Hematopoietic multipotent progenitor cell treated with erythropoietin and hydrocortisone succinate and interleukin-3 and kit ligand, for 17 days (in vitro differentiated cells): Measurements from ENCODE around the gene C5AR1.
"Not testable (repeated sequence)": the region's sequence is repeated elsewhere in the genome, so short reads cannot be mapped to it uniquely, and the experiment has no call there.

Experiments
- DNase-seq: peaks from one replicate; pipeline ENCODE4 v3.0.0-alpha.2; 2015; ENCODE audit warnings: low spot score

Gene C5AR1

GRCh38 chr19:47309608-47310007 is at the start of gene C5AR1:
TSS of gene C5AR1 (plus strand) at chr19:47309861. CDS start at chr19:47309896, 35 bp downstream.
- peak; percentile 62 for DNase-seq

- no peak for DNase-seq
Observed at GRCh38 chr19:47260476-47260875, 49.2 kb upstream of the C5AR1 start.

GRCh38 chr19:47261946-47262793 is 47.5 kb upstream of the C5AR1 start:
- not testable (repeated sequence) for DNase-seq

GRCh38 chr19:47264629-47265028 is 45.0 kb upstream of the C5AR1 start:
- DNase-seq = no peak

GRCh38 chr19:47266401-47266941 is 43.2 kb upstream of the C5AR1 start:
- DNase-seq = no peak

- no peak for DNase-seq
Observed at GRCh38 chr19:47267350-47267759, 42.3 kb upstream of the C5AR1 start.

- no peak for DNase-seq
Observed at GRCh38 chr19:47268028-47268427, 41.6 kb upstream of the C5AR1 start.

- DNase-seq = no peak
Observed at GRCh38 chr19:47269596-47269995, 40.1 kb upstream of the C5AR1 start.

- DNase-seq = no peak
Observed at GRCh38 chr19:47270408-47270807, 39.3 kb upstream of the C5AR1 start.

GRCh38 chr19:47271949-47272348 is 37.7 kb upstream of the C5AR1 start:
- no peak for DNase-seq

- no peak for DNase-seq
Observed at GRCh38 chr19:47272448-47273312, 37.0 kb upstream of the C5AR1 start.

GRCh38 chr19:47273313-47274070 is 36.2 kb upstream of the C5AR1 start:
- peak; percentile 71 for DNase-seq

GRCh38 chr19:47274071-47274890 is 35.4 kb upstream of the C5AR1 start, which contains the start of gene INAFM1:
TSS of gene INAFM1 (plus strand) at chr19:47274885. CDS start at chr19:47274920, 35 bp downstream.
- peak; percentile 92 for DNase-seq

GRCh38 chr19:47274891-47275761 is 34.5 kb upstream of the C5AR1 start:
- DNase-seq = no peak

- no peak for DNase-seq
Observed at GRCh38 chr19:47275791-47276461, 33.7 kb upstream of the C5AR1 start.

GRCh38 chr19:47276513-47276912 is 33.1 kb upstream of the C5AR1 start:
- DNase-seq = not testable (repeated sequence)

GRCh38 chr19:47280183-47280797 is 29.4 kb upstream of the C5AR1 start:
- peak; percentile 64 for DNase-seq

GRCh38 chr19:47283405-47284059 is 26.1 kb upstream of the C5AR1 start:
- DNase-seq = no peak
